Measurements from ENCODE around the gene CCDC34. TPM values are rescaled to one million over a fixed set of nuclear protein-coding genes. Genes with fewer than 3 reads are reported as not detected.

CCDC34 gene
- total RNA-seq, 1 donor from 2014 or later, result 1.6 TPM

GRCh38 chr11:27373392-27373791, 10.4 kb upstream of the CCDC34 start:
- Histone ChIP-seq H3K27ac (no peak overlapping the region), H3K27me3 (no peaks in the 10 kb centered on the region), H3K4me3 (no peak overlapping the region), H3K36me3 (peaks cover 12 to 45% of the 10 kb centered on the region in 2 donors), H3K4me1 (no peaks in the 10 kb centered on the region), H3K9me3 (no peaks in the 10 kb centered on the region)
- TF ChIP-seq CTCF (IDR thresholded peaks at IDR 0.05), result no peak
- intact Hi-C loops (cut with DNase I), result no loop called here
- DNase-seq (ENCODE audit: low spot score in 2 of 2), result no peak

- no peaks in the 10 kb centered on the region for H3K27me3 ChIP-seq
- no peak overlapping the region for H3K27ac ChIP-seq
- DNase-seq (ENCODE audit: low spot score in 2 of 2), result no peak
- no peaks in the 10 kb centered on the region for H3K4me1 ChIP-seq
- intact Hi-C loops (cut with DNase I), result no loop called here
- peaks cover 16 to 45% of the 10 kb centered on the region in 2 donors for H3K36me3 ChIP-seq
- no peaks in the 10 kb centered on the region for H3K9me3 ChIP-seq
- no peak overlapping the region for H3K4me3 ChIP-seq
- no peak for TF ChIP-seq CTCF (IDR thresholded peaks at IDR 0.05)
These were observed 9.1 kb upstream of the CCDC34 start for GRCh38 chr11:27372164-27372563.

- intact Hi-C loops (cut with DNase I), result no loop called here
- H3K36me3 ChIP-seq, result peaks cover 16 to 45% of the 10 kb centered on the region in 2 donors
- no peak overlapping the region for H3K27ac ChIP-seq
- H3K4me1 ChIP-seq, result no peaks in the 10 kb centered on the region
- no peak overlapping the region for H3K4me3 ChIP-seq
- TF ChIP-seq CTCF (IDR thresholded peaks at IDR 0.05), result no peak
- no peaks in the 10 kb centered on the region for H3K9me3 ChIP-seq
- no peaks in the 10 kb centered on the region for H3K27me3 ChIP-seq
- DNase-seq (ENCODE audit: low spot score in 2 of 2), result no peak
These were observed 8.5 kb upstream of the CCDC34 start for GRCh38 chr11:27371489-27371888.

GRCh38 chr11:27370374-27370773, 7.4 kb upstream of the CCDC34 start:
- Histone ChIP-seq H3K4me3 (no peak overlapping the region), H3K4me1 (no peaks in the 10 kb centered on the region), H3K9me3 (no peaks in the 10 kb centered on the region), H3K27ac (no peak overlapping the region), H3K36me3 (peaks cover 16 to 42% of the 10 kb centered on the region in 2 donors), H3K27me3 (no peaks in the 10 kb centered on the region)
- intact Hi-C loops (cut with DNase I), result no loop called here
- no peak for DNase-seq (ENCODE audit: low spot score in 2 of 2)
- TF ChIP-seq CTCF (IDR thresholded peaks at IDR 0.05), result no peak

GRCh38 chr11:27367881-27368280, 4.9 kb upstream of the CCDC34 start:
- Histone ChIP-seq H3K4me3 (no peak overlapping the region), H3K9me3 (no peaks in the 10 kb centered on the region), H3K4me1 (peaks cover 0 to 4% of the 10 kb centered on the region in 2 donors), H3K27me3 (no peaks in the 10 kb centered on the region), H3K36me3 (peaks cover 13 to 30% of the 10 kb centered on the region in 2 donors), H3K27ac (no peak overlapping the region)
- no peak for TF ChIP-seq CTCF (IDR thresholded peaks at IDR 0.05)
- no peak for DNase-seq (ENCODE audit: low spot score in 2 of 2)
- intact Hi-C loops (cut with DNase I), result no loop called here

- Histone ChIP-seq H3K27me3 (no peaks in the 10 kb centered on the region), H3K27ac (peak overlapping the region in 1 of 2 donors; percentile 17), H3K4me1 (peaks cover 0 to 6% of the 10 kb centered on the region in 2 donors), H3K4me3 (peak overlapping the region; percentile 69 to 86), H3K36me3 (peaks cover 7 to 10% of the 10 kb centered on the region in 2 donors), H3K9me3 (no peaks in the 10 kb centered on the region)
- no peak for DNase-seq (ENCODE audit: low spot score in 2 of 2)
- intact Hi-C loops (cut with DNase I), result loop anchor here (5.0 kb wide), 1 partner anchor 109 kb away; the partner anchor contains the start of gene LGR4
- no peak for TF ChIP-seq CTCF (IDR thresholded peaks at IDR 0.05)
These were observed 632 bp upstream of the CCDC34 start for GRCh38 chr11:27363576-27364117.

Data from ascending aorta (tissue), 2 donors.